Esophagus squamous epithelium (tissue), 5 donors: ENCODE data around the gene PAPPA. TPM values are rescaled to one million over a fixed set of nuclear protein-coding genes. Genes with fewer than 3 reads are reported as not detected.

Experiments used
- DNase-seq: peaks from one replicate; lab custom pipeline; 2025; lab: John Stamatoyannopoulos, UW
- H3K27ac ChIP-seq, 4 donors: fragments of 200-600 bp; sonication (generic); one replicate each; pipeline ENCODE4 v1.5.1; 2016 to 2019; ENCODE audit warnings: mild to moderate bottlenecking in 1 of 4
- H3K27me3 ChIP-seq, 4 donors: fragments of 200-600 bp; sonication (generic); 1 replicate in 3 of 4; 2 replicates in 1 of 4; pipeline versions ENCODE4 v1.5.1 to v1.6.0; 2017 to 2021; ENCODE audit warnings: antibody characterized with exemption in 1 of 4
- H3K36me3 ChIP-seq, 3 donors: fragments of 200-600 bp; sonication (generic); one replicate each; pipeline ENCODE4 v1.5.1; 2016 to 2019
- H3K4me1 ChIP-seq, 3 donors: fragments of 200-600 bp; sonication (generic); one replicate each; pipeline ENCODE4 v1.5.1; 2017 to 2019
- H3K4me3 ChIP-seq, 4 donors: fragments of 200-600 bp; sonication (generic); 1 replicate in 3 of 4; 2 replicates in 1 of 4; pipeline ENCODE4 v1.5.1; 2016 to 2019; ENCODE audit warnings: mild to moderate bottlenecking in 2 of 4, moderate library complexity in 1 of 4
- H3K9me3 ChIP-seq, 3 donors: fragments of 200-600 bp; sonication (generic); one replicate each; pipeline ENCODE4 v1.5.1; 2016 to 2019
- CTCF ChIP-seq, 6 experiments: fragments of 450-650 bp in 4 of 6; fragments of 200-600 bp in 2 of 6; sonication (generic) in 2 of 6; IDR thresholded peaks; one replicate each; pipeline ENCODE4 v1.5.1; 2016 to 2019; ENCODE audit warnings: antibody characterized with exemption in 6 of 6, mild to moderate bottlenecking in 4 of 6, moderate library complexity in 4 of 6
- POLR2A ChIP-seq, 4 donors: fragments of 450-650 bp; IDR thresholded peaks; one replicate each; pipeline ENCODE4 v1.6.1; 2017; ENCODE audit warnings: antibody characterized with exemption in 4 of 4, mild to moderate bottlenecking in 4 of 4, moderate library complexity in 3 of 4
- WGBS, 2 donors: methylation state at CpG; one replicate each; pipeline ENCODE4 v1.1.5; 2018; 5-methylcytosine and 5-hydroxymethylcytosine counted together
- intact Hi-C: fragments of 100-400 bp; cut with DNase I; formaldehyde crosslinking; loops from one replicate; pipeline ENCODE4 v1.15.0; 2022
- total RNA-seq, 4 donors: library from RNA; depleted of rRNA; stranded (reverse); fragments of >200 nt; gene quantifications; one replicate each; pipeline ENCODE4 v1.1.0, GENCODE V29; 2016
- donor health status: DM: yes; HTN: yes; CAD: no.

PAPPA gene
- total RNA-seq, 4 donors from 2014 or later = 8.3 to 13.7 (median 11.4) TPM

- H3K36me3 ChIP-seq = no peaks in the 10 kb centered on the region
- 56 to 67% methylated on average over 1 of the region's 1 CpG for WGBS, 2 donors
- TF ChIP-seq CTCF (IDR thresholded peaks at IDR 0.05) = no peak
- no peak for TF ChIP-seq POLR2A (IDR thresholded peaks at IDR 0.05)
- DNase-seq = no peak
- H3K4me1 ChIP-seq = no peaks in the 10 kb centered on the region
- H3K4me3 ChIP-seq = no peak overlapping the region
- no peaks in the 10 kb centered on the region for H3K9me3 ChIP-seq
- no peak overlapping the region for H3K27ac ChIP-seq
- intact Hi-C loops = no loop called here
- H3K27me3 ChIP-seq = no peaks in the 10 kb centered on the region
These were observed 126.9 kb downstream of the PAPPA start for GRCh38 chr9:116280529-116280928.

- 71 to 81% methylated on average over 1 of the region's 1 CpG for WGBS, 2 donors
- intact Hi-C loops = no loop called here
- H3K36me3 ChIP-seq = no peaks in the 10 kb centered on the region
- DNase-seq = no peak
- H3K4me1 ChIP-seq = no peaks in the 10 kb centered on the region
- H3K27ac ChIP-seq = no peak overlapping the region
- no peak overlapping the region for H3K4me3 ChIP-seq
- no peak for TF ChIP-seq POLR2A (IDR thresholded peaks at IDR 0.05)
- TF ChIP-seq CTCF (IDR thresholded peaks at IDR 0.05) = no peak
- no peaks in the 10 kb centered on the region for H3K9me3 ChIP-seq
- no peaks in the 10 kb centered on the region for H3K27me3 ChIP-seq
These were observed 129.0 kb downstream of the PAPPA start for GRCh38 chr9:116282597-116282996.

- WGBS, 2 donors = 85% methylated on average over 6 of the region's 6 CpGs
- intact Hi-C loops = no loop called here
These were observed 130.9 kb downstream of the PAPPA start for GRCh38 chr9:116284518-116284917.

GRCh38 chr9:116285320-116285719 is 131.7 kb downstream of the PAPPA start:
- H3K4me1 ChIP-seq = no peaks in the 10 kb centered on the region
- H3K27me3 ChIP-seq = no peaks in the 10 kb centered on the region
- no peak overlapping the region for H3K4me3 ChIP-seq
- no peak for DNase-seq
- no peak overlapping the region for H3K27ac ChIP-seq
- no peaks in the 10 kb centered on the region for H3K9me3 ChIP-seq
- H3K36me3 ChIP-seq = no peaks in the 10 kb centered on the region
- intact Hi-C loops = no loop called here
- TF ChIP-seq POLR2A (IDR thresholded peaks at IDR 0.05) (no peak), CTCF (IDR thresholded peaks at IDR 0.05) (no peak)
- WGBS, 2 donors = 87 to 90% methylated on average over 4 of the region's 4 CpGs

More at GRCh38 chr9:116284518-116284917, 130.9 kb downstream of the PAPPA start:
- no peak for DNase-seq
- H3K4me1 ChIP-seq = no peaks in the 10 kb centered on the region
- H3K27me3 ChIP-seq = no peaks in the 10 kb centered on the region
- H3K9me3 ChIP-seq = no peaks in the 10 kb centered on the region
- TF ChIP-seq POLR2A (IDR thresholded peaks at IDR 0.05) (no peak), CTCF (IDR thresholded peaks at IDR 0.05) (no peak)
- no peaks in the 10 kb centered on the region for H3K36me3 ChIP-seq
- no peak overlapping the region for H3K27ac ChIP-seq
- no peak overlapping the region for H3K4me3 ChIP-seq

- 60 to 66% methylated on average over 9 of the region's 9 CpGs for WGBS, 2 donors
- intact Hi-C loops = no loop called here
- H3K27ac ChIP-seq = no peak overlapping the region
- H3K4me3 ChIP-seq = no peak overlapping the region
- TF ChIP-seq POLR2A (IDR thresholded peaks at IDR 0.05) (no peak), CTCF (IDR thresholded peaks at IDR 0.05) (no peak)
- no peaks in the 10 kb centered on the region for H3K4me1 ChIP-seq
- H3K9me3 ChIP-seq = no peaks in the 10 kb centered on the region
- no peaks in the 10 kb centered on the region for H3K27me3 ChIP-seq
- H3K36me3 ChIP-seq = no peaks in the 10 kb centered on the region
- no peak for DNase-seq
These were observed 132.7 kb downstream of the PAPPA start for GRCh38 chr9:116286297-116286696.
